HG03025 (cell line): ENCODE measurements around the gene NPDC1.

ENCODE experiments used
- ATAC-seq: cut with Tn5 transposase; IDR thresholded peaks from one replicate; pipeline ENCODE4 v1.9.1; 2021; ENCODE audit warnings: mild to moderate bottlenecking, moderate library complexity; ENCODE audit not compliant: unreplicated experiment, low FRiP score

The NPDC1 gene

DNA sequence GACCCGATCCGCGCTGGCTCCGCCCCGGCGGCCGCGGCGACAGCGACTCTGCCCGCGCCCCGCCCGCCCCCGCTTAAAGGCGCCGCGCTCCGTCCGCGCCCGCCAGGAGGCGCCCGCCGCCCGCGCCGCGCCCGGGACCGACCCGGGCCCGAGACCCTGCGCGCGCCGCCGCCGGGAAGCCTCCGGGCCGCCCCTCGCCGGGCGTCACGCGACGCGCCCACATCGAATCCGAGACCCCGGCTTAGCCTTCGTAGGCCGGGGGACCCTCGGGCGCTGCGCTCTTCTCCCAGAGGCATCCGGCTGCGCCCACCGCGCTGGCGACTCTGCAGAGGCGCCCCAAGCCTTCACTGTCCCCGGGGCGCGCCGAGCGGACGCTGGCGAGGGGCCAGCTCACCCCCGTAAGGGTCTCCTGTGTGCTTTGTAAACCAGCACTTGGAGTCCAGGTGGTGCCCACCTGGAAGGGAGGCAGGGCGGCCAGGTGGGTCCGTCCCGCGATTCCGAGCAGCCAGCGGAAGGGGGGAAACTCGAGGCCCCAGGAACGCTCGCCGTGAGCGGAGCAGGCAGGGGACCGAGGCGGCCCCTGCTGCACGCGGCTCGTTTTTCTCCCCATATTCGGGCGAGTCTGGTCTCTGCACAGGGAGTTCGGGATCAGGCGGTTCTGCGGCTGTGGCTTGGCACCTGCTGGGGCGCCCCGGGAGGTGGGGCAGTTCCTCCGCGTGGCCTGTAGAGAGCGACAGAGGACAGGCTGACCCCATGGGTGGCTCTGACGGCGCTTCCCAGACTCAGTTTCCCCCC, 17.5 kb downstream of the NPDC1 start:
- no peak for ATAC-seq

DNA sequence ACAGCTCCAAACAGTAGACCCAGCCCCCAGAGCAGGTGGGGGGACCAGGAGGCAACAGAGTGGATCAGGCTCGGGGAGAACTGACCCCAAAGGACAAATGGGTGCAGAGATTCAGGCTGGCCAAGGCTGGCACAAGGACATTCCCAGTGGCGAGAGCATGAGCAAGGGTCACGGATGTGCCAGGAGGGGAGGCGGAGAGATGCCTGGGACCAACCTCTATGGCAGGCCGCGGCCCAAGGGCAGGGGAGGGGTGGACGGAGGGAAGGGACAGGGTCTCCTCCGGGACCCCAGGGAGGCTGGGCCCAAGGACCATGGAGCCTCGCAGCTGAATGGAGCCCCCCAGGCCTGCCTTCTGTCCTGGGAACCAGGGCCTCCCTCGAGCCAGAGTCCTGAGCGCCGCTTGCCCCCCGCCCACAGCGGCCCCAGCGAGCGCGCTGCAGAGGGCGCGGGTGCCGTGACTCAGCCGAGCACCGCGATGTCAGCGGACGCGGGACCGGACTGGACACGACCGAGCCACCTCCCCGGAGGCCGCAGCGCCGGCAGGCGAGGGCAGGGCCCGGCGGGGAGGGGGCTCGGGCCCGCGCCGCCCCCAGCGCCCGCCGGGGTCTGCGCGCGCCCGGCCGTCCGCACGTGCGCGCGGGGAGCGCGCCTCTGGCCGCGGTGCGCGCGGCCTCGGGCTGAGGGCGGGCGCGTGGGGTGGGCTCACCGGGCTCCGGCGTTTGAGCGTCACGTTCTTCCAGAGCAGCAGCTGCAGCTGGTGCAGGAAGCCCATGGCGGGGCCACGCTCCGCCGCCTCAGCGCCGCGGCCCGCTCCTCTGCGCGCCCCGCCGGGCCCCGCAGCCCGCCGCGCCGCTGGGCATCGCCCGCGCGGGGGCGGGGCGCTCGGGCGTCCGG, 18.4 kb downstream of the NPDC1 start, which contains the start of gene ABCA2:
Gene ABCA2, minus strand, starts transcription at position 869 of the 894 bp plus-strand sequence. Its CDS starts 97 bp downstream, at position 772.
- ATAC-seq: no peak

DNA sequence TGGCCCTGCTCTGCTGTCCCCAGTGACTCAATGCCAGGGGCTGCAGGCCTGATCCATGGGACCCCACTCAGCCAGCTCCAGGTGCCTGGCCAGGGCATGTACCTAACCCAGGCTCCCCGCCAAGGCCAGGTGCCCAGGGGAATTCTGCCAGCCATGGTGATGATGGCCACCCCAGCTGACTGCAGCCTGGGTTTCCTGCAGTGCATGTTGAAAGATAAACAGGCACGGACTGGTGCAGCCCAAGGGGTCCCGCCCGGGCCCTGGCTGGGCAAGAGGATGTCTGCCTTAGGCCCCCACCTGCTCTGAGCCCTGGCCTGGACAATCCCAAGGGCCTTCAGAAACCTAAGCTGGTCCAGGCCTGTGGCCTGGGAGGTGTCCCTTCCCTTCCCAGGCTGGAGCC, 19.1 kb downstream of the NPDC1 start:
- no peak for ATAC-seq

DNA sequence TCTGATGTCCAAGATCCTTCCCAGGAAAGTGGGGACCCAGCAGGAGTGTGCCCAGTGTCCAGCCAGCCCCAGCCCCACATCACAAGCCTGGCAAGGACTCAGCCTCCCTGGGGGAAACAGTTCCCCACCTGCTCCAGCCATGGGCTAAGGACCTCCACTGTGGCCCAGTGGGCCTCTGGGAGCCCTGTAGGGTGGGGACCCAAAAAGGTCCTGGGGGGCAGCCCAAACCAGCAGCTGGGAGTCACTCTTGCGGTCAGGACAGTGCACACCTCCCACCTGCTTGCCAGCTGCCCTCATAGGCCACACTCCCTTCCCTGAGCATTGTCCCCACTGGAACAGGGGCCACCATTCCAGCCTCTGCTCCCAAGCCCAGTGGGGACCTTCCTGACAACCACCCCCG, 19.6 kb downstream of the NPDC1 start:
- ATAC-seq: no peak

DNA sequence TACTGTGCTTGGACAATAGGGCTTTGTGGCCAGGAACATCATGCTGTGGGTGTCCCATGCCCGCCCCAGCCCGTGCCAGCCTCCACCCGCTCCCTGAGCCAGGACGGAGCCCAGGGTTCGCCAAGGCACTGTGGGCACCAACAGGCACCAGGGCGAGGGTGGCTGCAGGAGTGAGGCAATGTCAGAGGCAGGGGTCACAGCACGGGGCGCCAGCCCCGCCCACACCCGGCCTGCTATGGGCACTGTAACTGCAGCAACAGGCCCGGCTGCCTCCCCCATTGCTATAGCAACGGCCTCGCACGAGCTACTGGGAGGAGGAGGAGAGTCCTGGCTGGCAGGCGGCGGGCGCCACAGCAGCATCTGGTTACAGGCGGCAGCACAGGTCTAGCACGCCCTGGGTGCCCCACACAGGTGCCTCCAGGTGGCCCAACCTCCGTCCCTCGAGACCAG, 20.4 kb downstream of the NPDC1 start:
- no peak for ATAC-seq

DNA sequence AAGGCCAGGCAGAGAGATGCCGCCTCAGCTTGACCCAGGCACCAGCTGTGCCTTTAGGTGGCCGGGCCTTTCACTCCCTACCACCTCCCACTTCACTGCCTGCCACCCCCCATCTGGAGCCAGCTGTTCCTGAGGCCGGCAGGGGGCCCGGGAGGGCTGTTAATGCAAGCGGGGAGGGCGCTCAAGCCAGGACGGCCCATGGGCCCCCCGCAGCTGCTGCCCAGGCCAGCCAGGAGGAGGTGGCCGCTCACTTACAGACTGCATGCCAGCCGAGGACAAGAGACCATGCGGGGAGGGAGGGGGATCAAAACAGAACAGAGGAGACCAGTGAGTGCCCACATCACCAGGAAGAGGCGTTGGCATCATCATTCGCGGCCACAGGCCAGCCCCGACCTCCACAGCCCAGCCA, 22.4 kb downstream of the NPDC1 start:
- ATAC-seq: no peak

DNA sequence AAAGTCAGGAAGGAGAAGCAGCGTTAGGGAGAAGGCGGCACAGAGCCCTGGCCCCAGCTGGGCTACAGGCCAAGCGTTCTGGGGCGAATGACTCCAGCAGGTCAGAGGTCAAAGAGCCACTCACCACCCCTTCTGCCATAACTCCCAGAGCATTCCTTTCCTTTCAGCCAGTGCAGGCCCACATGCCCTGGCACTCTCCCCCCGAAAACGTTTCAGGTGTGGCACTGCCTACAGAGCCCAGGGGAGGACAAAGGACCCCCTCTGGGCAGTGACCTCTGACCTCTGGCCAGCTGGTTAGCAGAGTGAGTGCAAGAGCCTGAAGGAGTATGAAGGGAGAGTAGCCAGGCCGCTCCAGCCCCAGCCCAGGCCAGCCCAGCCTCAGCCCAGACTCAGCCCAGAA, 22.8 kb downstream of the NPDC1 start:
- no peak for ATAC-seq

DNA sequence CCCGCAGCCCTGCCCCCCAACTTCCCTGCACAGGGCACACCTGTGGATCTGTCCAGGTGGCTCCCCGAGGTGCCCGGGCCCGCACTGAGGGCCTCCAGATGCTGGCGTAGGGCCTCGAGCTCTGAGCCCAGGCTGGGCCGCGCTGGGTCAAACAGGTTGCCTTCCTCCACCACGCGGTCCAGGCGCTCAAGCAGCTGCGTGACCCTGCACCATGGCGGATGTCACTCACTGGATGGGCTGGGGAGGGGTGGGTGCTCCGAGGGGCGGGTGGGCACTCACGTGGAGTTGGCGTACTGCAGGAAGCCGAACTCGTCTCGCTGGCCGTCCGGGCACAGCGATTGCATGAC, 23.3 kb downstream of the NPDC1 start:
- ATAC-seq: no peak

DNA sequence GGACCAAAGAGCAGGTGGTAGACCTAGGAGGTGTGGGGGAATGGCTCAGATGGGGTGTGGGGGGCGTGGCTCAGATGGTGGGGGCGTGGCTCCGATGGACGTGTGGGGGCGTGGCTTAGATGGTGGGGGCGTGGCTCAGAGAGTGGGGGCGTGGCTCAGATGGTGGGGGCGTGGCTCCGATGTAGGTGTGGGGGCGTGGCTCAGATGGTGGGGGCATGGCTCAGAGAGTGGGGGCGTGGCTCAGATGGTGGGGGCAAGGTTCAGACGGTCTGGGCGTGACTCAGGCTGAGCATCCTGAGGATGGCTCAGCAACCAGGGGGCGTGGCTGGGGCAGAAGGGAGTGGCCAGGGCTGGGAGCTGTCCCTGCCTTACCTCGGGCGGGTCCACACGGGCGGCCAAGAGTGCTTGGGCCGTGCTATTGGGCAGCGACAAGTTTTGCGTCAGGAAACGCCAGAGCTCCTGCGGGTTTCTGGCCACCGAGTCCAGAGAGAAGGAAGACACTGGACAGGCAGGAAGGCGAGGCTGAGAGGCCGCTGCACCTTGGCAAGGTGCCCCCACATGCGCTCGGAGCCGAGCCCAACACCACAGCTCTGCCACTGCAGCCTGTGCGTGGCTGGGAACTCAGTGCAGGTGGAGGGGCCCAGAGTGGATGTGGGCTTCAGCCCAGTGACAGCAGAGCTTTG, 23.9 kb downstream of the NPDC1 start:
- no peak for ATAC-seq

DNA sequence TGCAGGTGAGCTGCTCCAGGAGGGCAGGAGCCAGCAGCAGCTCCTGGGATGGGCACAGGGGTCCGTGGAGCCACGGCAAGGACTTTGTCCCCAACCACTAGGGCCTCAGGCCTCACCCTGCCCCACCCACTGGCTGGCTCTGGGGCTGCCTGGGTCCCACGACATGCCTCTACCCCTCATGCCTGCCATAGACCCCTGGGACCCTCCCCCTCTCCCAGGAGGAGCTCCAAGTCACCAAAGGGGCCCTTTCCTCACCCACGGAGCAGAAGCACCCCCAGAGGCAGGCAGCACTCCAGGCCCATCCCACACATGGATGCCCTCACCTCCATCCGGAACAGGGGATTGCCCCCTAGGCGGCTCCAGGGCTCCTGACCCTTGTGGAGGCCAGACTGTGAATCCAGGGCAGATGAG, 24.4 kb downstream of the NPDC1 start:
- ATAC-seq: no peak

DNA sequence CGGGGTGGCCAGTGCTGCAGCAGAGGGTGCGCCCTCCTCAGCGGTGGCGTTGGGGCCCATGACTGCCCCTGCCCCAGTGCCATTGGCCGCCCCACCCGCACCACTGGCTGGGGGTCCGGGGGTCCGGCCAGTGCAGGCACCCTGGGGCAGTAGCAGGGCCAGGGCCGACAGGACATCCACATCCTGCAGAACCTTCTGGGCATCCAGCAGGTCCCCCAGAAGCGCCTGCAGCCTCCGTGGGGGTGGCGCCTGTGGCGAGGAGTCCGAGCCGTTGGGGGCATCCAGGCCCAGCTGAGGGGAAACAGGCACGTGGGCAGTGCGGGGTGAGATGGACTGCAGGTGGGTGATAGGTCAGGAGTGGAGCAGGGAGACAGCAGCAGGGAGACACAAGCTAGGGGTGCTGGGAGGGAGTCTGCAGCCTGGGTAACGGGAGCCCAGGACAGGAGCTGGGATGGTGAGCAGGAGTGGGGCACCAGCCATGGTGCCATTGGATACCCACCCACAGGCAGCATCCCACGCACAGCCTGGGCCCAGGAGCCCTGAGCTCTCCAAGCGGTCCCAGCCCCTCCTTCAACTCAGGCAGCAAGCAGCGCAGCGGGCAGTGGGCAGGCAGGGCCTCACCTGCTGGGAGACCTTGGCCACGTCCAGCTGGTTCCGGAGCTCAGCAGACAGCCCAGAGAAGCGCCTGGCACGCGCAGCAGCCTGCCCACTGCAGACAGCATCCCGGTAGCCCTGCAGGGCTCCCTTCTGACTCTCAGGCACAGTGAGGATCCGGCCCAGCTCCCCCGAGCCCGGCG, 25.0 kb downstream of the NPDC1 start:
- ATAC-seq: no peak

DNA sequence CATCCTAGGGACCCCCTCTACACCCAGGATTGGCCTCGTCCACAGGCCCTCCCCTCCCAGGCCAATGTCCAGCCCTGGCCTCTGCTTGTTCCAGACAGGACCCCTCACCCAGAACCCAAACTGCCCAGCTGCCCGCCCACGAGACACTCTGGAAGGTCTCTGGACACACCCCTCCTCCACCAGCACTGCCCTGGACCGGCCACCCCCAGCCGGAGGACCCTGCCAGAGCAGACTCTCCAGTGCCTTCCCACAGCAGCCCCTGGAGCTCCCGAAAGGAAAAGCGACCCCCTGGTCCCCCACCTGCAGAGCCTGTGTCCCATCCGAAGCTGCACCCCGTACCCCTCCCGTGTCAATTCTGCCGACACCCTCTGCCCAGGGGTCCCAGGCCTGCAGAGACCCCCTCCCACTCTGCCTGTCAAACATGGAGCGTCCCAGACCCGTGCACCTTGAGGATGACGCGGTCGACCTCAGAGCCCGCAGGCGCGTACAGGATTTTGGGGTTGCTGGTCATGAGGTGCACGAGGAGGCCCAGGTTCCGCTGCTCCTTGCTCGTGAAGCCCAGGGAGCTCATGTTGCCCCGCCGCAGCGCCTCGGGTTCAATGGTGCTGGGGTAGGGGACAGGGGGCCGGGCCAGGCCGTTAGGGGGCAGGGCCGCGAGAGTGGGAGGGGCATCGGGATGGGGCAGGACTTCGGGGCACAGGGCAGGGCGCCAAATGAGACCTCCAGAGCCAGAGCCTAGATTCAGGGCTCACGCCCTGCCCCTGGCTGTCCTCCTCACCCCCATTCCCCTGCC, 25.9 kb downstream of the NPDC1 start:
- no peak for ATAC-seq

DNA sequence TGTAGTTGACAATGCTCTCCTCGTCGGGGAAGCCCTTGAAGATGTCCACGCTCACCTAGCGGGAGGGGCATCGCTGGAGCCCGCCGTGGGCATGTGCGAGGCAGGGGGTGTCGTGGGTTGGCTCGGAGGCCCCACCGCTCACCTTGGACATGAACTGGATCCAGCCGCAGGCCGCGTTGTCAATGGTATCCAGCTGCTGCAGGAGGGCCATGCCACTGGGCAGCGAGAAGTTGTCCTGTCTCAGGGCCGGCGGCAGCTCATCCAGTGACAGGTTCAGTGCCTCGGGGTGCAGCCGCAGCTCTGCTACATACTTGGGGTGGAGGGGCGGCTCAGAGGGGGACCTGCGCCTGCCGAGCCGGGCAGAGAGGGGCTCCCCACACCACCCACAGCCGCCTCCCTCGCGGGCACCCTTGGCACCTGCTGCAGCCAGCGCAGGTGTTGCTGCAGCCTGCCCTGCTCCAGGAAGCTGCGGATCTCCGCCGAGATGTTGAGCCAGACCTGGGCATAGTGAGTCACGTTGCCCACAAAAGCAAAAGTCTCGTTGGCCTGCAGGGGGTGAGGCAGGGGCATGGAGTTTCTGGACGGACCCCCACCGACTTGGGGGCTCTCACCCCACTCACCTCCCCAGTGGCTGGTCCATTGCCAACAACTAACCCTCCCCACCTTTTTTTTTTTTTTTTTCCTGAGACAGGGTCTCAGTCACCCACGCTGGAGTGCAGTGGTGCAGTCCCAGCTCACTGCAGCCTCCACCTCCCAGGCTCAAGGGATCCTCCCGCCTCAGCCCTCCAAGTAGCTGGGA, 27.0 kb downstream of the NPDC1 start:
- no peak for ATAC-seq

DNA sequence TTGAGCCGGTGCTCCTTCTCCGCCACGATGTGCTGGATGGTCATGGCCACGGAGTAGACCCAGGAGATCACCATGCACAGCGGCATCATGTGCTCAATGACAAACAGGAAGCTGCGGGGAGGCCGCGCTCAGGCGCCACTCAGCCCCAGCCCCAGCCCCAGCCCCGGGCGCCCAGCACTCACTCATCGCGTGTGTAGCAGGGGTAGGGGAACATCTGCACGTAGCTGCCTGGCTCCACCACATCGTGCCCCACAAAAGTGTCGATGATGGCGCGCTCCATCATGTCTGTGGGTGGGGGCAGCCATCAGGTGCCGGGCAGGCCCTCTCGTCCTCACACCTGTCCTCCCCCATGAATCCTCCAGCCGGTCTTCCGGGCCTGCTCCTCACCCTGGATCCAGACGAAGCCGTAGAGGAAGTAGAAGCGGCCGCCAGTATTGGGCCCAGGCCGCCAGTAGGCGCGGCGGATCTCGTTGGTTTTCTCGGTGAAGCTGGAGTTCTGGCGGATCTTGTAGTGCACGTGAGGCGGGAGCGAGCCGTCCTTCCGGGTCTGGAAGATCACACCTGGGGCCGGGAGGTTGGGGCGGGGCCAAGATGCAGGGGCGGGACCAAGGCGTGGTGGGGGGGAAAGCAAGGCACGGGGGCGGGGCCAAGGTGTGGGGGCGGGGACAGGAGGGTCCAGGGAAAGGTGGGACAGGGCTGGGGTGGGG, 28.0 kb downstream of the NPDC1 start:
- no peak for ATAC-seq

DNA sequence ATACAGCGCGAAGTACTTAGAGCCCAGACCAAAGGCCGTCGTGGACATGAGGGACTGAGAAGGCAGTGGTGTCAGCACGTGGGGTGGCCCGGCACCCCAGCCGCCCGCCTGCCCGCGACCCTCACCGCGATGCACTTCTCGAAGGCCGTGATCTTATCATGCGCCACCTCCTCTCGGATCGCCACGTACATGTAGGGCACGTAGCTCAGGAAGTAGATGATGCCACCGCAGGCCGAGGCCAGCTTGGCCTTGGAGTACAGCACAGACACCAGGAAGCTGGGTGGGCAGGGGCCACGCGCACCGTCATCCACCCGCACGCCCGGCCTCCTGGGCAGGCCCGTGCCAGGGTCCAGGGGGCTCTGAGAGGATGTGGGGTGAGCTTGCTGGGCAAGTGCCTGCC, 28.9 kb downstream of the NPDC1 start:
- no peak for ATAC-seq

DNA sequence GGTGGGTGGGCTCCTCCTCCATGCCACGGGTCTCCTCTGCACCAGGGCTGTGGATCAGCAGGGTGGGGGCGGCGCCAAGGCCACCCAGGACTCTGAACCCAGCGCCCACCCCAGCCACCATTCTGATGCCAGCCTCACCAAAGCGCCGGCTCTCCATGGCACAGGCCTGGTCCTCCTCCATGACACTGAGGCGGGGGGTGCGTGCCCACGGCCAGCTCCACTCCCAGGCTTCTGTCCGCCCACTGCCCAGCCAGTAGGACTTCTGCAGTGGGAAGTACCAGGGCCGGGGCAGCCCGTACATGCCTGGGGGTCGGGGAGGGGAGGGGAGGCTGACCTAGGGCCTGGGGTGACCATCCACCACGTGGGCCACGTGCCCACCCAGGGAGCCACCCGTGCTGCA, 29.5 kb downstream of the NPDC1 start:
- no peak for ATAC-seq

DNA sequence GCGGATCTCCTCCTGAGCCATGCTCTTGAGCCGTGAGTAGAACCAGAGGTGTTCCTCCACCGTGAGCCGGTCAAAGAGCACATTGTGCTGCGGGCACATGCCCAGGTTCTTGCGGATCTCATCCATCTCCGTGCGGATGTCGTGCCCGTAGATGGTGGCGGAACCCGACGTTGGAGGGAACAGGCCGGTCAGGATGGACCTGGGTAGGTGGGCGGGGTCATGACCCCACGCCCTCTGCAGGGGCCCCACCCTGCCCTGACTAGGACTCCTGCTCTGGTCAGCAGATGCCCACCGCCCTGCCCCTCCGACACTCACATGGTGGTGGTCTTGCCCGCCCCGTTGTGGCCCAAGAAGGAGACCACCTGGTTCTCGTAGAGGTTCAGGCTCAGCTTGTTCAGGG, 30.0 kb downstream of the NPDC1 start:
- no peak for ATAC-seq

DNA sequence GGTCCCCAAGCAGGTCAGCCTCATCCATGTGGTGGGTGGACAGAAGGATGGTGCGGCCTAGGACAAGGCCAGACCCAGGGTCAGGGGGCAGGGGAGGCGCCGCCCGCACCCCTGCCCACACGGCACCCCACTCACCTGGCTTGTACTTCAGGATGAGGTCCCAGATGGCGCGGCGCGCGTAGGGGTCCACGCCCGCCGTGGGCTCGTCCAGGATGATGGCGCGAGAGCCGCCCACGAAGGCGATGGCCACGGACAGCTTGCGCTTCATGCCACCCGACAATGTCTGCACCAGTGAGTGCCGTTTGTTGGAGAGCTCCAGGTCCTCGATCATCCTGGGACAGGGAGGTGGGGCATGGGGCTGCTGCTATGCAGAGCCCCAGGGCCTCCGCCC, 30.4 kb downstream of the NPDC1 start:
- ATAC-seq: no peak
